ENCODE results near the gene METAP1D. TPM values are rescaled to one million over a fixed set of nuclear protein-coding genes. Genes with fewer than 3 reads are reported as not detected.

Gene METAP1D
- total RNA-seq, 1 experiment from 2014 or later, result 15.8 TPM

- TF ChIP-seq, protein P1, sequence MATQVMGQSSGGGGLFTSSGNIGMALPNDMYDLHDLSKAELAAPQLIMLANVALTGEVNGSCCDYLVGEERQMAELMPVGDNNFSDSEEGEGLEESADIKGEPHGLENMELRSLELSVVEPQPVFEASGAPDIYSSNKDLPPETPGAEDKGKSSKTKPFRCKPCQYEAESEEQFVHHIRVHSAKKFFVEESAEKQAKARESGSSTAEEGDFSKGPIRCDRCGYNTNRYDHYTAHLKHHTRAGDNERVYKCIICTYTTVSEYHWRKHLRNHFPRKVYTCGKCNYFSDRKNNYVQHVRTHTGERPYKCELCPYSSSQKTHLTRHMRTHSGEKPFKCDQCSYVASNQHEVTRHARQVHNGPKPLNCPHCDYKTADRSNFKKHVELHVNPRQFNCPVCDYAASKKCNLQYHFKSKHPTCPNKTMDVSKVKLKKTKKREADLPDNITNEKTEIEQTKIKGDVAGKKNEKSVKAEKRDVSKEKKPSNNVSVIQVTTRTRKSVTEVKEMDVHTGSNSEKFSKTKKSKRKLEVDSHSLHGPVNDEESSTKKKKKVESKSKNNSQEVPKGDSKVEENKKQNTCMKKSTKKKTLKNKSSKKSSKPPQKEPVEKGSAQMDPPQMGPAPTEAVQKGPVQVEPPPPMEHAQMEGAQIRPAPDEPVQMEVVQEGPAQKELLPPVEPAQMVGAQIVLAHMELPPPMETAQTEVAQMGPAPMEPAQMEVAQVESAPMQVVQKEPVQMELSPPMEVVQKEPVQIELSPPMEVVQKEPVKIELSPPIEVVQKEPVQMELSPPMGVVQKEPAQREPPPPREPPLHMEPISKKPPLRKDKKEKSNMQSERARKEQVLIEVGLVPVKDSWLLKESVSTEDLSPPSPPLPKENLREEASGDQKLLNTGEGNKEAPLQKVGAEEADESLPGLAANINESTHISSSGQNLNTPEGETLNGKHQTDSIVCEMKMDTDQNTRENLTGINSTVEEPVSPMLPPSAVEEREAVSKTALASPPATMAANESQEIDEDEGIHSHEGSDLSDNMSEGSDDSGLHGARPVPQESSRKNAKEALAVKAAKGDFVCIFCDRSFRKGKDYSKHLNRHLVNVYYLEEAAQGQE (IDR thresholded peaks at IDR 0.05; ENCODE audit: low read depth), result no peak
- TF ChIP-seq ATF3 (IDR thresholded peaks at IDR 0.05) (no peak), ZNF274 (IDR thresholded peaks at IDR 0.05; ENCODE audit: low read depth, low read length) (no peak)
Measured at GRCh38 chr2:172021074-172021931, 21.6 kb downstream of the METAP1D start (continued).

GRCh38 chr2:172021955-172022354, 22.2 kb downstream of the METAP1D start:
- ChIA-PET CTCF (no interaction called here), RAD21 (ENCODE audit: low non-redundant PET in 1 of 2, low total read pairs in 2 of 2, uncharacterized antibody in 2 of 2, unreplicated experiment in 2 of 2) (no interaction called here), POLR2A (no interaction called here)
- no peak overlapping the region for H3K9ac ChIP-seq (ENCODE audit: low read length)
- no peak overlapping the region for H2AFZ ChIP-seq (ENCODE audit: low read depth, low read length, poor library complexity, severe bottlenecking)
- no peak overlapping the region for H3K27ac ChIP-seq (ENCODE audit: low read depth, low read length)
- H3K9me2 ChIP-seq (ENCODE audit: insufficient read depth), result no peaks in the 10 kb centered on the region
- no peak overlapping the region for H3K4me3 ChIP-seq (replicated peaks in 1 of 2; ENCODE audit: low read depth in 1 of 2, low read length in 2 of 2)
- DNase-seq (ENCODE audit: low read depth, low spot score), result no peak
- H4K20me1 ChIP-seq (ENCODE audit: insufficient read depth), result no peaks in the 10 kb centered on the region
- ATAC-seq, result no peak
- no peaks in the 10 kb centered on the region for H3K79me2 ChIP-seq (ENCODE audit: insufficient read depth, low read length)
- H3K9me3 ChIP-seq (ENCODE audit: control insufficient read depth in 1 of 2, insufficient read depth in 1 of 2, low read depth in 1 of 2, low read length in 2 of 2), result no peaks in the 10 kb centered on the region
- no peaks in the 10 kb centered on the region for H3K36me3 ChIP-seq (ENCODE audit: control insufficient read depth in 1 of 2, insufficient read depth in 2 of 2, low read length in 2 of 2)
- intact Hi-C loops (cut with micrococcal nuclease), result no loop called here
- no peaks in the 10 kb centered on the region; a peak in 2 of 4 replicates for H3K4me1 ChIP-seq (ENCODE audit: control insufficient read depth in 1 of 2, insufficient read depth in 2 of 2, low read length in 2 of 2)
- TF ChIP-seq TCF7L2 (IDR thresholded peaks at IDR 0.05; ENCODE audit: borderline replicate concordance, extremely low read depth, insufficient read depth, insufficient read length) (no peak), RAD21 (IDR thresholded peaks at IDR 0.05; ENCODE audit: low read depth) (no peak), ATF3 (IDR thresholded peaks at IDR 0.05) (no peak), SP1 (IDR thresholded peaks at IDR 0.05; ENCODE audit: low read depth) (no peak), ELF1 (IDR thresholded peaks at IDR 0.05; ENCODE audit: borderline replicate concordance, low read depth) (no peak)
- TF ChIP-seq, protein P2, sequence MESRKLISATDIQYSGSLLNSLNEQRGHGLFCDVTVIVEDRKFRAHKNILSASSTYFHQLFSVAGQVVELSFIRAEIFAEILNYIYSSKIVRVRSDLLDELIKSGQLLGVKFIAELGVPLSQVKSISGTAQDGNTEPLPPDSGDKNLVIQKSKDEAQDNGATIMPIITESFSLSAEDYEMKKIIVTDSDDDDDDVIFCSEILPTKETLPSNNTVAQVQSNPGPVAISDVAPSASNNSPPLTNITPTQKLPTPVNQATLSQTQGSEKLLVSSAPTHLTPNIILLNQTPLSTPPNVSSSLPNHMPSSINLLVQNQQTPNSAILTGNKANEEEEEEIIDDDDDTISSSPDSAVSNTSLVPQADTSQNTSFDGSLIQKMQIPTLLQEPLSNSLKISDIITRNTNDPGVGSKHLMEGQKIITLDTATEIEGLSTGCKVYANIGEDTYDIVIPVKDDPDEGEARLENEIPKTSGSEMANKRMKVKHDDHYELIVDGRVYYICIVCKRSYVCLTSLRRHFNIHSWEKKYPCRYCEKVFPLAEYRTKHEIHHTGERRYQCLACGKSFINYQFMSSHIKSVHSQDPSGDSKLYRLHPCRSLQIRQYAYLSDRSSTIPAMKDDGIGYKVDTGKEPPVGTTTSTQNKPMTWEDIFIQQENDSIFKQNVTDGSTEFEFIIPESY (IDR thresholded peaks at IDR 0.05; ENCODE audit: extremely low read depth, insufficient replicate concordance, low read length), result no peak
- H3K4me2 ChIP-seq (ENCODE audit: low read length), result no peak overlapping the region
- no TSS peak for BruUV-seq (replicated peaks)
- H3K27me3 ChIP-seq (ENCODE audit: insufficient read depth, low read length), result no peaks in the 10 kb centered on the region

All from HCT116 (cell line).